DLD1 (cell line): ENCODE results near the gene TEKT3.

Source experiments
- in situ Hi-C: cut with HindIII; loops from 2 replicates; pipeline ENCODE4 v1.10.0; 2017; ENCODE audit warnings: low sequenced_read_pairs

TEKT3 gene

GRCh38 chr17:15350777-15351477 is 9.5 kb upstream of the TEKT3 start:
- in situ Hi-C loops = no loop called here

DNA sequence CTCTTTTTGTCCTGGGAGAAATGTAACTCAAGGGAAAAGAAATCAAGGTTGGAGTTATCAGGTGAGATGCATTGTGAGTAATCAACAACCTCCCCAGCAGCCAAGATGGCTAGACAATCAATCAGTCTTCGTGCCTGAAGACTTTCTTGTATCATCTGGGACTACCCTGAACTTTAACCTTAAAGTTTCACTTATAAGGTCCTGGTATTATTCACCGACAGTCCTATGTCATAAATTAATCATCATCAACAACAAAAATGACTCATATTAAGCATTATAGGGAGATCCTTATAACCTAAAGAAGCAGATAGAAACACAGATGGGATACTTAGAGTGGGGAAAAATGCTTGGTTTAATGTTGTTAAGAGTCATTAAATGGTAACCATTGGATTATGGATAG is 7.7 kb upstream of the TEKT3 start:
- in situ Hi-C loops = no loop called here

DNA sequence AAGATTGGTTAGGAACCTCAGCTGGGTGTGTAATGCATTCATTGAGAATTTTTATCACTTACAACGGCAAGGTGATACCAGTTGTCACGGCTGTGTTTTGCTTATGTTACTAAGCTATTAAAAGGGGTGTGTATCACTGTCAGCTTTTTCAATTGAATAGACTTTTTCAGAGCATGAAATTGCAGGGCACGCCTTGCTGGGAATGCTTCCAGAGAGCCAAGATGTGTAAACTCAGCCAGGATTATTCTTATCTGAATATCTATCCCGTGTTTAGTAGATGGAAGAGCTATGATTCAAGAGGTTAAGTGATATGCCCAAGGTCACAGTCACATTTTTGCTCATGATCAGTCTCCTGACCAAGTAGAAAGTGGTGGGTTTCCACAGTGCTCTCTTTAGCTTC is 6.6 kb upstream of the TEKT3 start:
- in situ Hi-C loops = no loop called here

DNA sequence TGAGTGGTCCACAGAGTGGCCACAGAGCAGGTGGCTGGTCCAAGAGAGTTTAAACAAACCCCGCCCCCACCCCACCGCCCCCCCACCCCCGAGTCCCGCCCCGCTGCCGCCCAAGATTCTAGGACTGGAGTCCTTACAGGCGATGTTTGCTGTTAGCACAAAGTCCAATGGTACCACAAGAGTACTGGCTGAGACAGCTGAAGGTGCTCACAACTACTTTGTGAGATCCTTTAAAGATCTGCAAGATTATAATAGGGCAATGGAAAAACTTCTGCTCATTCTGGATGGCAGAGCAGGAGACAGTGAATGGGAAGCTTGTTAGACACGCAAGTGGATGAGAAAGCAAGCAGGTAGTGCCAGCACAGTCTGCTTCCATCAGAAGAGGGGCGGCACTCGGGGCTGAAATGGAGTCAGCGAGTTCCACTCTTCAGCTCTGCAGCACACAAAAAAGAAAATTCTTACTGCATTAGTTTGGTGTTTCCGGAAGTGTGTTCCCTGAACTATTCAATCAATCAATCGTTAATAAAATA is 4.7 kb upstream of the TEKT3 start:
- in situ Hi-C loops = no loop called here

DNA sequence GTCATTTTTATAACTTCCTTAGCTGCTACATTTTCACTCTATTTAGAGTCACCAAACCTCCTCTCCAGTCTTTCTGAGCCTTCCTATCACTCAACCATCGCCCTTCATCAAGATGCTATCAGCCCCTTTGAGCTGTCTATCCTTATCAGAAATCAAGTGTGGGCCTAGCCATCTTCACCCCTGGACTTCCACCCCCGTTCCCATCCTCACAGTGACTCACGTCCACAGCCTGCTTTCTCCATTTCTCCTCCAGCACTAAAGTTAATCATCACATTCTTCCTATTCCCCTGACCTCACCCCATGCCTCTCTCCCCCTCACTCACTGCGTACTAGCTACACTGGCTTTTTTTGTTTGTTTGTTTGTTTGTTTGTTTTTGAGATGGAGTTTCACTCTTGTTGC is 2.4 kb upstream of the TEKT3 start:
- in situ Hi-C loops = no loop called here

- in situ Hi-C loops = no loop called here
Observed at GRCh38 chr17:15342460-15342859, 1.1 kb upstream of the TEKT3 start.

- in situ Hi-C loops = no loop called here
Observed at GRCh38 chr17:15341966-15342365, 569 bp upstream of the TEKT3 start.

DNA sequence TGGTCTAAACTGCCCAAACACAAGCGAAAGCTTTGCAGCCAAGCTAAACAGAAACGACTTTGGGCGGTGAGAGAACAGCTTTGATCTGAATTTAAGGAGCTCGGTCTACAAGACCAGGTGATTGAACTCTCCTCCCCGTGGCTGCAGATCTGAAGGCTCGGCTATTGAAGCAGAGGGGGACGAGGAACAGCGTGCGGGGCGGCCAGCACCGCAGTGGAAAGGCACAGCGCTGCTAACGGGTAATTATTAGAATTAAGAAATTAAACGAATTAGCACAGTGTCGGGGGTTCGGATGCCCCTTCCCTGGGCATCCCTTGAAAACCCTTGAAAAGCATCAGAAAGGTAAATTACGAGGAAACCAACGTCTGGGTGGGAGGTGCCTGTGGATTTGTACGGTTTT is 431 bp downstream of the TEKT3 start:
- in situ Hi-C loops = no loop called here

DNA sequence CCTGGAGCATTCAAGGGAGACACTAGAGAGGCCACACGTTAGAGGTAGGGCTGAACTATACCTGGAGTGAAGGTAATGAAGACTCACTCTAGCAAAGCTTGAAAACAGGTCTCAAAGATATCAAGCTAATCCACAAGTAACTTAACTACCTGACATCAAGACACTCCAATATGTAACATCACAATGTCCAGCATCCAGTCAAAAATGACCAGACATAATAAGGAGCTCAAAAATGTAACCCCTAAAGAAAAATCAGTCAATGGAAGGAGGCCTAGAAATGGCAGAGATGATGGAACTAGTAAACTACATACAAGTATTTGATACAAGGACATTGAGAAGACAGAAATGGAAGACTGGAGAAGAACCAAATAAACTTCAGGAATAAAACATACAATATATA is 6.0 kb downstream of the TEKT3 start:
- in situ Hi-C loops = no loop called here

DNA sequence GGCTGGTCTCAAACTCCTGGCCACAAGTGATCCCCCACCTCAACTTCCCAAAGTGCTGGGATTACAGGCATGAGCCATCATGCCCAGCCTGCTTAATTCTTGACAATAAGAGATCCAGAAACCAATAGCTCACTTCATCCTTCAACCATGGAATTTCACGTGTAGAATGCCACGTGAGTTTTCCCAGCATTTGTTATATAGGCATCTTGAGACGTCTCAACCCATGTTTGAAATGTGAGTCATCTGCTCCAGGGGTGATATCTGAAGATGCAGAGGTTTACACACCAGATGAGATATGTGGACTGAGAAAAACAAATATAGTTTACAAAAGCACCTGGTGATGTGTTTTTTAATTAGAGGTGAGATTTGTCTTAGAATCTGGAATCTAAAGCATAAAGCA is 7.1 kb downstream of the TEKT3 start:
- in situ Hi-C loops = no loop called here

DNA sequence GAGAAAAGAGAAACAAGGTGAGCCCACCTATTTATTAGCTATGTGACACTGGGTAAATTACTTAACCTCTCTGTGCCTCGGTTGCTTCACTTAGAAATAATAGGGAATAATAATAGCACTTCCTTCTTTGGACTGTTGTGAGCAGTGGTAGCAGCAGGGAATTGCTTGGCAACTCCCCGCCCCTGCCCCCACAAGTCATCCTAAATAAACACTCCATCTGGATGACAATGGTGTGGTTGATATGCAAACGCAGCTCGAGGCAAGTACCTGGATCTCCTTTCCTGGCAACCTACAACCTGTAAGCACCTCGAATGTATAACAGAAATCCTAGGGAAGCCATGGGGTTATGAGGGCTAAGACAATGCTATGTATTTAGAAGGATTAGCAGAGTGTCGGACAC is 9.1 kb downstream of the TEKT3 start:
- in situ Hi-C loops = no loop called here

DNA sequence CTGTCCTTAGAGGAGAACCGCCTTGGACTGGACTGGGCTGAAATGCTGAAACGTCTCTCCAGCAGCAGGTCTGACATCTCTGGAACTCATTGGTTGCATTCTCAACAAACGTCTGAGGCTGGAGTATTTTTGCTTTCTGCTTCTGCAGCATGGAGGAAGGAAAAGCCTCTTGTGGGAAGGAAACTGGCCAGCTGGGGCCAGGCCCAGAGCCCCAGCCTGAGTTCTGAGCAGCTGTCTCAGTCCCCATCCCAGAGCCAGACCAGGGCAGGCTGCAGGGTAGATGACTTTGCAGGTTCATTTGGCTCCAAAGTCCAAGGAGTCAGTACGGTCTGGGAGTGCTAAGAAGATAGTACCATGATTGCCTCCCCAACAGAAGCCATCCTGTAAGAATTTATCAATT is 18.3 kb downstream of the TEKT3 start:
- in situ Hi-C loops = no loop called here

GRCh38 chr17:15321556-15322251 is 19.7 kb downstream of the TEKT3 start:
- in situ Hi-C loops = no loop called here

DNA sequence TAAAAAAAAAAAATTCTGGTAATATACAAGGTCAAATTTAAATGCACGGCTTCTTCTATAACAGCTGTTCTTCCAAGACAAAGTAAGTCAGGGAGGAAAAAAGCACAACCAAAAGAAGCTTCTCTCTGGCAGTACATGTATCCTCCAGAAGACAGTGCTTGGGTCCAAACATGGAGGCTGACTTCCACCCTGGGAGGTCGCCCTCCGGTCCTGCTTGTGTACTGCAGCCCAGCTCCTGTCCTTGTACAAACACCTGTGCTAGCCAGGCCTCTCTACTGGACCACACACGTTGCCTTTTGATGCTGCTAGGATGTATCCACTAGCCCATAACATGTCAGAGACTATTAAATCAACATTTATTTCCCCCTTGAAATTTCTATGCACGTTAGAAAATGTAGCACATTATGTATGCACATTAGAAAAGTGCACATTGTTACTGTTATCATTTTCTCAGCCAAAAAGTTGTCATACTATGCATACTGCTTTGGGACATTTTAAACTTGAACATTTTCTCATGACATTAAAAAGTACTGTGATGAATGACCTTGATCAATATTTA is 21.9 kb downstream of the TEKT3 start:
- in situ Hi-C loops = no loop called here

- in situ Hi-C loops = no loop called here
Observed at GRCh38 chr17:15311996-15312395, 29.4 kb downstream of the TEKT3 start.

DNA sequence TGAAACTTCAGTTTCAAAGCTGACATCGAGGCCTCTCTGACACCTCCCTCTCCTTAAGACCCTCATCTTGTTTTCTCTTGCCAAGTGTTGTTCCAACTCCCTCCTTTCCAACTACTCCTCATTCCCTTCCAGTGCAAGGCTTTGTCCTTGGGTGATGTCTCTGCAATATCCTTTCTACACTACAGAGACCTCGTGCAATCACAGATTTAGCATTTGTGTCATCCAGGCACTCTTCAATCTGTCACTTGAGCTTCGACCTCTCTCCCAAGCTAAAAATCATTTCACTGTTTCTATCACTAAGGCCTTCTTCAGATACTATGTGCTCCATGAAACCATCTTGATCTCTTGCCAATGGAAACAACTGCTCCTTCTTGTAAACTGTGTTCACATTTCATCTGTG is 31.6 kb downstream of the TEKT3 start:
- in situ Hi-C loops = no loop called here

- in situ Hi-C loops = no loop called here
Observed at GRCh38 chr17:15309236-15309635, 32.2 kb downstream of the TEKT3 start.

- in situ Hi-C loops = no loop called here
Observed at GRCh38 chr17:15308758-15309157, 32.6 kb downstream of the TEKT3 start.

GRCh38 chr17:15307710-15308111 is 33.7 kb downstream of the TEKT3 start:
- in situ Hi-C loops = no loop called here

- in situ Hi-C loops = no loop called here
Observed at GRCh38 chr17:15303851-15304250, 37.5 kb downstream of the TEKT3 start.

DNA sequence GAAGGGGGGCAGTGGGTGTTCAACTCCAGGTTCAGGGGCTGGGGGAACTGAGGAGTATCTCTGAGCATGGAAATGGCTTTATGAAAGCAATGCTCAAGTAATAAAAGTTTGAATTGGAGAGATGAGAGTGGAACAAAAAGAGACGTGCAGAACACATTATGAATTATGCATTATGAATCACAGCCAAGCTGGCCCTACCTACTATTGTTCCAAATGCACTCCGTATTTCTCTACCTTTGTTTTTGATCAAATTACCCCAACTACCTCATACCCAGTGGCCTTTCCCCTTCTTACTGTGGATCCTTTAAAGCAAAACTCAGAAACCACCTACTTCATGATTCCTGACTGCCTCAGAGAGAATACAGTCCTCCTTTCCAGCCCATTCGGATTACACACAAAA is 38.1 kb downstream of the TEKT3 start:
- in situ Hi-C loops = no loop called here

DNA sequence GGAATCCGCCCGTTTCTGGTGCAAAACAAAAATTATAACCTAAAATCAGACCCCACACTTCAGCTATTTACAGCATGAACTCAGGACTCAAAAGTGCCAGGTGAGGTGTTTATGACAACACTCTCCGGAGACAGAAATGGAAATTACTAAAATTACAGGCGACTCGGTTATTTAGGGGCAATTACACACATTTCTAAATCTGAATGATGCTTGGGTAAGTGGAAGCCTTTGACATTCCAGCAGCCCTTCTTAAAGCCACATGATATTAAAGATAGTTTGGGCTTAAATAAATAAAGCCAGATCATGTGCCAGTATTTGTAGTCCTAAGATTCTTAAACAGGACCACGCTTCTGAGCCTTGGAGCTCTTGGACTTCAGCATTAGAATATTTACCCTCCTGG is 39.6 kb downstream of the TEKT3 start:
- in situ Hi-C loops = no loop called here
